HUDEP-2 (cell line): ENCODE results near the gene LAS1L.
A peak's percentile ranks its signal among the peaks of the same experiment; 100 is the strongest.
"Not testable (repeated sequence)": the region's sequence is repeated elsewhere in the genome, so short reads cannot be mapped to it uniquely, and the experiment has no call there.

Experiments used
- DNase-seq, 76 experiments: peaks; one replicate each; lab custom pipeline; 2025; ENCODE audit not compliant: unreplicated experiment in 76 of 76; lab: John Stamatoyannopoulos, UW

LAS1L gene

DNA sequence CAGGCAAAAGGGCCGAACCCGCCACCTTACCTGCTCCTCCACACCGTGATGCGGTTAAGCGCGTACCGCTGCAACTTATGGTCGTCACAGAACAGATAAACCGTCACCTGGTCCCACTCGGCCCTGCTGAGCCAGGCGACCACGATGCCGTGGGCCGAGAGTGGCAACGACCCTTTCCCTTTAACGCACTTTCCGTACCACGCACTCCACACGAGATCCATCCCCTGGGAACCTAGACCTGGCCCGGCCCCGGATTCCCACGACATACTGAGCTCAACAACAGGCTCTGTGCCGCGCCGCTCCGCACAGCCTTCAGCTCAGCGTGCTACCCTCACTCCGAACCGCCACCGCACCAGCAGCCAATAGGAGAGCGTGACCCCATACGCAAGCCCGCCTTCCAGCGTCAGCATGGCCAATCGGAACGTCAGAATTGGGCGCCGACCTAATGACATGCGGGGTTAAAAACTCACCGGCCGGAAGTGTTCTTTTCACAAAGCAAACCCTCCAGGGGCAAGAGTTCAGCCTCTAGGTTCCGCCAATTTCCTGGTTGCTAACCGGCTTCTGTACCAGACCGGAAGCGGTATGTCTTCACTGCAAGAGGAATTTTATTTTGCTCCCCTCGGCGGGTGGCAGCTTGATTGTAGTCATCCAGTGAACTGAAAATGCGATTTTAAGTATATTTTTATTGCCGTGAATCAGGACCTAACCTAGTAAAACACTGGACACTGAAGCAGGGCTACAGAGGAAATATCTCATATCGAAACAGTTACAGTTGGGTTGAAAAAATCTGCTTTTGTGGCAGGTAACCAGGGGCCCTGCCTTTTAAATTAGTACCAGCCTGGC is at the start of gene LAS1L:
Gene LAS1L, minus strand, starts transcription at position 338 of the 843 bp plus-strand sequence. Its CDS starts 72 bp downstream, at position 266.
- DNase-seq = peak in 75 of 76 experiments; percentile 9 to 91 (median 81)

DNA sequence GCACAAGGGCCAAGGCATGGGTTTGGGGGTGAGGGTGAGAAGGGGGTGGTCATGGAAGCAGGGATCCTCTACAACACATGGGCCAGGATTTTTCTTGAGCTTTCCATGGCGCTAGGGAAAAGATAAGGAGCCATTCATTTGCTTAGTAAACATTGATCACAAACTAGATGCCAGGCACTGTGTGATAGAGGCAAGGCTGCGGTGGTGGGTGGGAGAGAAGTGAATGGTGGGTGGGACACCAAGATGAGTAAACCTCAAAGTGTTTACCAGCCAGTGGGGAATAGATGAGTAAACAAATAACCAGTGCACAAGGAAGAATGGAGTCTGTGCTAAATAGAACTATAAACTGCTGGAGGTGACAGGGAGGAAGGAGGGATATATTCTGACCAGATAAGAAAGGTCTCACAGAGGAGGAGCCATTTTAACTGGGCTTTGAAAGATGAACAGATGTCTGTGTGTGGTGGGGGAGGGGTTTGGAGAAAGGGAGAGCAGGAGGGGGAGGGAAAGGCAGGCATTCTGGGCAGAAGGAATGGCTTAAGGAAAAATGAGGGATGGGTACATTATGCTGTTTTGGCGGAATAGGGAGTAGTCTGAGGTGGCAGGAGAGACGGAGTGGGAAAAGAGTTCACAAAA is 48.0 kb upstream of the LAS1L start:
- no peak for DNase-seq

DNA sequence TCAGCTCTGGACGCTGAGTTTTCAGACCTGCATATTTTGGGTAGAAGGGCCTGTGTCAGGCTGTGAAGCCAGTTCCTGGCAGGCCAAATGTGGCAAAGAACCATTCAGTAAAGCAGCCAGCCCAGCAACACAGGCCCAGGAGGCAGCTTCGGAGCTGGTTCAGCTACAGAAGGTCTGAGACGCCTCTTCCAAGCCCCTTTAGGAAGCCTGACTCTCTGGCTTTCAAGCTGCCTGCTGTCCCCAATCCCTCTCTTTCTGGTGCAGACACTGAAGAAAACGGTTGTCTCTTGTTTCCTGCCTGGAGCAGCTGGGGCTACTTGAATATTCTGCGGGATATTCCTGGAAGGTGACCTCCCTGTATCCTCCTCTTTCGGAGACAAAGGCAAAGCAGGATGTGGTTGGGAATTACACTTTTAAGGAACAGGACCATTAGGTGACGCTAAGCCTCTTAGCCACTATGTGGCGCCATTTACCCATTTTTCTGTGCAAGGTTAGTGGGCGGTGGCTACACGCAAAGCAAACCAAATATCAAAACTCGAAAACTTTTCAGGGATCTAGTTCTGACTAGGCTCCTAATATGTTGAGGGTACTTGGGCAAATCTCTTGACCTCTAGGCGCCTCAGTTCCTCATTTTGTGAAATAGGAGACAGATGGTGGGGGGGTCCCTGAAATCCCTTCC is 47.2 kb upstream of the LAS1L start:
- peak in 54 of 76 experiments; percentile 0 to 54 (median 12) for DNase-seq

DNA sequence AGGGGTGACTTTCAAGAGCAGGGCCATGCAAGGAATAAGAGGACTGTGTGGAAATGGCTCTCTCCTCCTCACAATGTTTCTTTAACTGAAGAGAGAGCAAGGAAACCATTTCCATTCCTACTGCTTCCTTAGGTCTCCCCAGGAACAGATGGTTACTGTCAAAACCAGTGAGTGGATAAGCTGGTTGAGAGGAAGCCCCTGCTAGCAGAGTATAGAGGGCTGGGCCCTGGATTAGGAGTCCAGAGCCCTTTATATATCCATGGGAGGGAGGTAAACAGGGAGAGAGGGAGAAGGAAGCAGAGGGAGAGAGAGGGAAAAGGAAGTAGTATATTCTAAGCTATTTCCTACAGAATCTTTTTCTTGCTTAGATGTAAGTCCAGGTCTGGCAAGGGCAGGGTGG is 43.8 kb upstream of the LAS1L start:
- no peak for DNase-seq

DNA sequence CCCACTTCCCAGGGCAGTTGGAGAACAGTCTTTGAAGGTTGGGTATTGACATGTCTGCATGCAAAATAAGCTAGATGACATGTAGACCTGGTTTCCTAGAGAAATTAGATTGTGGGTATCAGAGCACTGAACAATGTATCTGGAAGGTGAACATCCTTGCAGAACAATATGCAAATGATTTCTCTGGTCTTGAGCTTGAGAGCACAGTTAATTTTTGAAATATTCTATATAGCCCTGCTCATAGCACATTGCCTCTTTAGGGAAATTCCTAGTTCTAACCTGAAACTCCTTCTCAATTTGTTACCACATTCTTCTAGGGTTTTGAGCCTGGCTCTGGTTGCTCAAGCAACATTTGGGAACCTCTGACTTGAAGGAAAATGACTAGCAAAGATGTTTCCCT is 41.6 kb upstream of the LAS1L start:
- DNase-seq = no peak

DNA sequence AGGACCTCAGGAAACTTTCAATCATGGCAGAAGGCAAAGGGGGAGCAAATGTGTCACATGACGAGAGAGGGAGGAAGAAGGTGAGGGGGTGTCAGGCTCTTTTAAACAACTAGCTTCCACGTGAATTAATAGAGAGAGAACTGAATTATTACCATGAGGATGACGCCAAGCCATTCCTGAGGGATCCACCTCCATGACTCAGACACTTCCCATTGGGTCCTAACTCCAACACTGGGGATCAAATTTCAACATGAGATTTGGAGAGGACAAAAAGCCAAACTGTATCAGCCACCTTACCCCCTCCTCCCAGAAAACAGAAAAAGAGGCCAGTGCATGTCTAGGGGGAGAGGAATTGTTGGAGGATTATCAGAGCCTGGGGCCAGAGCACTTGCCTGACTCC is 40.4 kb upstream of the LAS1L start:
- no peak for DNase-seq

DNA sequence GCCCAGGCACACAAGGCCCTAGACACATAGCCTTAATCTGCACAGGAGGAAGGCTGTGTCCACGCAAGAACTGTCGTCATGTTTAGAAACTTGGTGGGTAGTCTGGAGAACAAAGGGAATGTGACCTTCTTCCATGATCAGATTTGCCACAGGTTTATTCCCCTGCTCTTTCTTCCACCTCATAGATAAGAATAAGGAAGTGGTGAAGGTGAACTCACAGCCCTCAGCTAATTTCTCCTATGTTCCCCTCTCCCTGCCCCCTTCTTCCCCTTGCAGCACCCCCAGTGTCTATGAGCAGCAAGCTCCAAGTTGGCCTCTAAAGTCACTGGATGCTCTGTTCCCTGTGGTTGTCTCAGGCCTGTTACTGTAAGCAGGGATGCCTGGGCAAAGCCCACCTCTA is 39.8 kb upstream of the LAS1L start:
- no peak for DNase-seq

DNA sequence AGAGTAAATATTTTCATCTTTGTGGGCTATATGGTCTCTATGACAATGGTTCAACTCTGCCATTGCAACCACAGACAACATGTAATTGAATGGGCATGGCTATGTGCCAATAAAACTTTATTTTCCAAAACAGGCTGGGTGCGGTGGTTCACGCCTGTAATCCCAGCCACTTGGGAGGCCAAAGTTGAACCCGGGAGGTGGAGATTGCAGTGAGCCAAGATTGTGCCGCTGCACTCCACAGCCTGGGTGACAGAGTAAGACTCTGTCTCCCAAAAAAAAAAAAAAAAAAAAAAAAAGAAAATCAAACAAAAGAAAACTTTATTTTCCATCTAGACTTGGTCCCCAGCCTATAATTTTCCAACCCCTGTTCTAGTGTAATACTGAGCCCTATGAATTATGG is 38.4 kb upstream of the LAS1L start:
- DNase-seq = no peak

DNA sequence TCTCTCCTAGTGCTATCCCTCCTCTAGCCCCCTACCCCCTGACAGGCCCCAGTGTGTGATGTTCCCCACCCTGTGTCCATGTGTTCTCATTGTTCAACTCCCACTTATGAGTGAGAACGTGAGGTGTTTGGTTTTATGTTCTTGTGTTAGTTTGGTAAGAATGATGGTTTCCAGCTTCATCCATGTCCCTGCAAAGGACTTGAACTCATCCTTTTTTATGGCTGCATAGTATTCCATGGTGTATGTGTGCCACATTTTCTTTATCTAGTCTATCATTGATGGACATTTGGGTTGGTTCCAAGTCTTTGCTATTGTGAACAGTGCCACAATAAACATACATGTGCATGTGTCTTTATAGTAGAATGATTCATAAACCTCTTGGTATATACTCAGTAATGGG is 28.3 kb upstream of the LAS1L start:
- not testable (repeated sequence) for DNase-seq

DNA sequence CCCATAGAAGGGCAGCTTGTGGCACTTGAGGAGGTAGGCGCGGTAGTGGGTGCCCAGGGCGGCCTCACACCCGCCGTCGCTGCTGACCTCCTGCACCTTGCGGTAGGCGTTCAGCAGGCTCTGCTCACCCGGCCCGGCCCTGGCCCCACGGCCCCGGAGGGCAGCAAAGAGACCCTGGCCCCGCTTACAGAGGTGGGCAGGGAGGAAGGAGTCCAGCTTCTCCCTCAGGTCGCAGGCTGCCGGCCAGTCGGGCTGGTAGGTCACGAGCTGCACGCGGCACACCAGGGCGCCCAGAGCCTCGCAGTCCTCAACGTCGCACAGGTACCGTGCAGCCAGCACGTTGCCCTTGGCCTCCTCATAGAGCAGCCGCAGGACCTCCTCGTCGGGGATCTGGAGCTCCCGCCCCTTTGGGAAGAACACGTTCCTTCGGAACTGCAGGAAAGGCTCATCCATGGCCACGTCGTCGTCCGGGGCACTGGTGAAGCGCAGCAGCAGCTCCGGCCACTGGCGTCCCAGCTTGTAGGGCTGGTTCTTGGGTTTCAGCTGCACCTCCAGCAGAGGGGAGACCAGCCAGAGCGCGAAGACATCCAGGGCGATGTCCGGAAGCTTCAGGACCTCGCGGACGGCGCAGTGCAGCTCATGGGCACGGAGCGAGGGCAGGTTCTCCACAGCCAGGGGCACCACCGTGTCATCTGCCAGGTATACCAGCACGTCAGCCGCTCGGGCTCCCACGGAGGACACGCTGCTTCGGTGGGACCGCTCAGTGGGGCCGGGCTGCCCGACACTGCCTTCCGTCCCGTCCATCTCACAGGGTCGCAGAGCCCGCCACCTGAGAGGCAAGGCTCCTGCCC is 17.1 kb upstream of the LAS1L start:
- DNase-seq = no peak

DNA sequence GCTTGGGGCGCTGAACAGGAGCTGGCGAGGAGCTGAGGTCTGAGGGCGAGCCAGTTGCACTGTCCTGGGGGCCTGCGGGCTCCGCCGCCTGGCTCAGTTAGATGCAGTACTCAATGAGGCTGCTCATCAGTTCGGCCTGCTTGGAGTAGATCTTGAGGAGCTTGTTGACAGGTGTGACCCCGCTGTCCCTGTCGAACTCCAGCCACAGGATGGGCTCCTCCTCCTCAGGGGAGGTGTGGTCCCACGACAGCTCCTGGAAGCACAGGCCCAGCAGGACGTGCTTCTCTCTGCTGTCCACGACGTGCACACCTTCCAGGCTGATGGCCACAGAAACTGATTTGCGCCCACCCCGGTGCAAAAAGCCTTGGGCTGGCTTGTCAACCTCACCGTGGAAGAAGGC is 16.5 kb upstream of the LAS1L start:
- DNase-seq = no peak

DNA sequence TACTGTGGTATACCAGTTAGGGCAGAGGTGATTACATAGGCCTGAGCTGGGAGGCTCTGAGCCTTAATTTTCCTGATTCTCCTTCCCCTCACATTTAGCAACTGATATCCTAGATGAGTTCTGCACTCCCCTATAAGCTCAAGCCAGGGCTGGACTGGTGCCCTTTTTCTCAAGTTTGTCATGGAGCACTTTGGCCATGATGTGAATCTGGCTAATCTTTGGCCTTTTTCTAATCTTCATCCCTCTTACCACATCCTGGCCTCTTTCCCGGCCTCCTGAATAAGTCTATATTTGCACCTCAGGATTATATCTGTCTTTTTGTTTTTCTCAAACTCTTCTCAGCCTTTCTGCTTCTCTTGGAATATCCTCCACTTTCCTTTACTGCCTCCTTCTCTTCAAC is 10.9 kb upstream of the LAS1L start:
- no peak for DNase-seq

DNA sequence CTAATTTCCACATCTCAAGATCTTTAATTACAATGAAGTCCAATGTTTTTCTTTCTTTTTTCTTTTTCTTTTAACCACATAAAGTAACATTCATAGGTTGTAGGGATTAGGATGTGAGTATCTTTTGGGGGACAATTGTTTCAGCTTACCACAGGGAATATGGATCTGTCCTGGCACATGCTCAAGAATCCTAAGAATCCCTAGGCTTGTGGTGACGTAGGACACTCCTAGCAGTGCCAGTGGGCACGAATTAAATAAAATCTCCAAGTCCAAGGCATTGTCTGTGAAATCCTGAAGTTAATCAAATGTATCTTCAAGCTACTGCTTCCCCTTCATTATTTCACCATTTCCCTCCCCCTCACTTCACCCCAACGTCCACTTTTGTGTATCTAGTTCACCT is 2.6 kb upstream of the LAS1L start:
- DNase-seq = no peak

DNA sequence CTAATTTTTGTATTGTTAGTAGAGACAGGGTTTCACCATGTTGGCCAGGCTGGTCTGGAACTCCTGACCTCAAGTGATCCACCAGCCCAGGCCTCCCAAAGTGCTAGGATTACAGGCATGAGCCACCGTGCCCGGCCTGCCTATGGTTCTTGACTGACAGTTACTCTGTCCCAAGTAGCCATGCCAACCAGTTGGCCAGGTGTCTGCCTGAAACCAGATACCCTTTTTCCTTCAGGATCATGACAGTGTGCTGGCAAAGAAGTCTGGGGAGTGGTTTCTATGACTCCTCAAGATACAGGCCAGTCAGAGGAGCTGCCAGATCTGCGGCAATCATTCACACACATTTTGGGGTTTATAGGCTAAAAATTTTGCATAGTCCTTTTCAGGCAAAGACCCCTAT is 1.7 kb upstream of the LAS1L start:
- DNase-seq = no peak

DNA sequence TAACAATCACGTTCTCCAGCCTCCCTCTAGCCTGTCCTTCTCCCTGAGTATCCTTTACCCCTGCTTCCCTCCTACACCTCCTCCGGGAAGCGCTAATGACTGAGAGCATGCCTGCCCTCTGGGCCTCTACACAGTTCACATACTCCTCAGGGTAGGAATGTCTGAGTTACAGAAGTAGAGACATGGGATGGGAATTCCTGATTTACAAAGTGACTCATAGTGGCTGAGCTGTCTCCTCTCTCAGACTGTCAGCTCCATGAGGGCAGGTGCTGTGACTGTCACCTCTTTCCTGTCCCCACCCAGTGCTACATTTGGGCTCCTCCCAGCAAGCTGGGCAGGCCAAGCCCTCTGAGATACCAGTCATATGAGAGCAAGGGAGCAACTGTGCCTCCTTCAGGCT is 2.6 kb downstream of the LAS1L start:
- DNase-seq = no peak

DNA sequence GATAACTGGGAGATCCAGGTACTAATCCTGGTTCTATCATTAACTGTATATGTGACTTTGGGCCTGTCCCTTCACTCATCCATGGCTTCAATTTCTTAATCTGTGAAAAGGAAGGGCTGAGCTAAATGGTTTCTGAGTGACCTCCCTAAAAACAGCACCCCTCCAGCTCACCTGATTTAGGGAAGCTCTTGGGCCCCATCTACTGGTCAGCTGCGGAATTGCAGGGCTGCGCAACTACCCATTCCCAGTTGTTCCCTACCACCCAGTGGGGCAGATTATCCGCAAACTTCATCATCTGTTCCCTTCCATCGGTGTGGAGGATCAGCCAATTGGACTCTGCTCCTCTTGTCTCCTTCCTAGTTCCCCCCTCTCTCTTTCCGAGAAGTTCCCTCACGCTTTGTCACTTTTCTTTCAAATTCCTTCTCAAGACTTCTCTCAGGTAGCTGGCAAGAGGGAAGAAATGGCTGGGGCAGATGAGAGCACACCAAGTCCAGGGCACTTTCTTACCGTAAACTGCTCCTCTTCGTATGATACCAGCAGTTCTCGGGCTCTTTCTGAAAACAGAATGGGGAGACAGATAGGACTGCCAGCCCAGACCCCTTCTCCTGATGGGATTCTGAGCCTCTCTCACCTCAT is 5.8 kb downstream of the LAS1L start:
- peak in 35 of 76 experiments; percentile 0 to 52 (median 5) for DNase-seq

DNA sequence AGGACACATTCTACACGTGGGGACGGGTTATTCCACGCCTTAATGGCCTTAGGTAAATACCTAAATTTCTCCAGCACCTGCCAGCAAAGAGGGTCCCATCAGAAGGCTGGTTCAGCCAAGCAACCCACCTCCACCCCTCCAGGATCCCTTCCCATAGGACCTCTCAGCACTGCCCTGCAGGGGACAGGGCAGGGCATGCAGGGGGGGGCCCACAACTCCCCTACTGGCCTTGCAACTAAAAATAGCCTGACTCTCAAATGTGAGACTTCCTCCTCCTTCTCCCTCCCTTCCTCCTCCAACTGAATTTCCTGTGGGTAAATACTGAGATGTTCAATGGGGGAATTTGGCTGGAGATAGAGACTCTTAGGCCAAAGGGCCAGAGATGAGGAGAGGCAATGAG is 6.3 kb downstream of the LAS1L start:
- DNase-seq = no peak

DNA sequence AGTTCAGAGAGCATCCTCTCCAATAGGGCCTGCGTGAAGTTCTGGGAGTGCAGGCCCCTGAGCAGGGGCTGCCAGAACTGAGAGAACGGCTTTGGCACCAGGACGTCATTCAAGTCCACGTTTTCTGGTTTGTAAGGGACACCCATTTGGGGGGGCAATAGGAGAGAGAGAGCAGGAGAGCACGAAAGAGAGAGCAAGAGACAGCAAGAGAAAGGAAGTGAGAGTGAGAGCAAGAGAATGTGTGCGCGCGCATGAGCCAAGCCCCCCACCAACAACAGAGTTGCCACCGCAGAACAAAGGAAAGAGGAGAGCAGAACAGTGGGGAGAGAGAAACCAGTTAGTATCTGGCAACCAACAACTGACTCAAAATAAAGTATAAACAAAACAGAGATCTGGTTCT is 10.4 kb downstream of the LAS1L start:
- no peak for DNase-seq

DNA sequence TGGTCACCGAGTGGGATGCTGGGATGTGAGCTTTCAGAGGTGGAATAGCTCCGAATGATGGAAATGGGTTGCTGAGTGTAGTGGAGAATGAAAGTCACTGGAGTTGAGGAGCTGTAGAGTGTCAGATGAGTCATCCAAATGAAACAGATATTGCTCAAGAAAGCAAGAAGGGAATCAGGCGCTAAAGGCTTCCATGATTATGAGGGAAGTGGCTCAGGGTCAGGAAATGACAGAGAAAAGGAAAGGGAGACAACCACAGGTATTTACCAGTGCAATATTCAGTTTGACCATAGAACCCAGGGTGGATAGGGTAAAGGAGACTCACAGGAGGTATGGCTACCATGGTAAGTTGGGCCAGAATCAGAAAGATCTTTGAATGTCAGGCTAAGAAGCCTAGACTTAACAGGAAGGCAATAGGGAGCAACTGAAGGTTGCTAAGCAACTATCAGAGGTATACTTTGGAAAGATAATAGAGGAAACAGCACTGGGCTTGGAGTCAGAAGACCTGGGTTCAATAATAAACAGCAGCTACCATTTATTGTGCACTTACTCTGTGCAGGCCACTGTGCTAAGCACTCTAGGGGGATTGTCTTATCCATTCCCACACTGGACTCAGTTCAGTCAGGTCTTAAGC is 11.7 kb downstream of the LAS1L start:
- no peak for DNase-seq

DNA sequence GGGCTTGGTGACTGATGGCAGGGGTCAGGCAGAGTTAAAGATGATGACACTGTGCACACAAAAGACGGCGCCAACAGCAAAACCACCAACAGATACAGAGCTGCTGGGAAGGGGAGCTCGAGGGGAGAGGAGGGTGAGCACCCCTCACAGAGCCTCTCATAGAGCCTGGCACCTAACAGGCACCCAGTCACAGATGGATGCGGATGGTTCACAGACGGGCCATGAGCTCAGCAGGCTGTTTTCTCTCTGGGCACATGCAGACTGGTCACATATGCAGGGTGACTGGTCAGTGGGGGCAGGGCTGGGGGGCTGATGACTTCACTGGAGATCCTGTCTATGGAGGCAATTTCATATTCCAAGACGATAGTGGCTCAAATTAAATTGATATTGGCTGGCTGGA is 15.1 kb downstream of the LAS1L start:
- DNase-seq = not testable (repeated sequence)
